ENCODE measurements around the gene CXCR5. TPM values are rescaled to one million over a fixed set of nuclear protein-coding genes. Genes with fewer than 3 reads are reported as not detected.

The CXCR5 gene
- total RNA-seq, 4 donors from 2014 or later, result 0.66 to 7.4 (median 1.1) TPM; not detected in 1

GRCh38 chr11:118851970-118852369 is 31.7 kb upstream of the CXCR5 start:
- no peaks in the 10 kb centered on the region for H3K4me1 ChIP-seq
- H3K9me3 ChIP-seq, result no peaks in the 10 kb centered on the region
- H3K27ac ChIP-seq, result no peak overlapping the region
- peak in 1 of 3 donors; percentile 43 for DNase-seq
- no peak overlapping the region for H3K4me3 ChIP-seq
- H3K36me3 ChIP-seq, result no peaks in the 10 kb centered on the region
- TF ChIP-seq CTCF (IDR thresholded peaks at IDR 0.05) (no peak), POLR2A (IDR thresholded peaks at IDR 0.05) (no peak)
- H3K27me3 ChIP-seq, result no peaks in the 10 kb centered on the region

- Histone ChIP-seq H3K36me3 (no peaks in the 10 kb centered on the region), H3K27me3 (no peaks in the 10 kb centered on the region), H3K9me3 (no peaks in the 10 kb centered on the region), H3K4me3 (no peak overlapping the region), H3K4me1 (no peaks in the 10 kb centered on the region), H3K27ac (no peak overlapping the region)
- TF ChIP-seq CTCF (IDR thresholded peaks at IDR 0.05) (no peak), POLR2A (IDR thresholded peaks at IDR 0.05) (no peak)
- DNase-seq, result no peak
These were observed 30.0 kb upstream of the CXCR5 start for GRCh38 chr11:118853678-118854077.

- Histone ChIP-seq H3K9me3 (no peaks in the 10 kb centered on the region), H3K27me3 (no peaks in the 10 kb centered on the region), H3K36me3 (no peaks in the 10 kb centered on the region), H3K4me3 (no peak overlapping the region), H3K4me1 (no peaks in the 10 kb centered on the region), H3K27ac (no peak overlapping the region)
- no peak for DNase-seq
- no peak for TF ChIP-seq CTCF (IDR thresholded peaks at IDR 0.05)
- no peak for TF ChIP-seq POLR2A (IDR thresholded peaks at IDR 0.05)
These were observed 27.4 kb upstream of the CXCR5 start for GRCh38 chr11:118856314-118856713.

- Histone ChIP-seq H3K27ac (no peak overlapping the region), H3K36me3 (no peaks in the 10 kb centered on the region), H3K9me3 (no peaks in the 10 kb centered on the region), H3K4me3 (no peak overlapping the region), H3K4me1 (no peaks in the 10 kb centered on the region), H3K27me3 (no peaks in the 10 kb centered on the region)
- TF ChIP-seq POLR2A (IDR thresholded peaks at IDR 0.05) (no peak), CTCF (IDR thresholded peaks at IDR 0.05) (no peak)
- no peak for DNase-seq
These were observed 26.3 kb upstream of the CXCR5 start for GRCh38 chr11:118857385-118857784.

GRCh38 chr11:118859973-118860372 is 23.7 kb upstream of the CXCR5 start:
- Histone ChIP-seq H3K27me3 (no peaks in the 10 kb centered on the region), H3K4me3 (no peak overlapping the region), H3K27ac (no peak overlapping the region), H3K4me1 (no peaks in the 10 kb centered on the region), H3K36me3 (no peaks in the 10 kb centered on the region), H3K9me3 (no peaks in the 10 kb centered on the region)
- DNase-seq, result no peak
- TF ChIP-seq CTCF (IDR thresholded peaks at IDR 0.05) (no peak), POLR2A (IDR thresholded peaks at IDR 0.05) (no peak)

- no peaks in the 10 kb centered on the region for H3K9me3 ChIP-seq
- no peaks in the 10 kb centered on the region for H3K36me3 ChIP-seq
- peak overlapping the region in 2 of 4 donors; percentile 88 to 91 for H3K27ac ChIP-seq
- no peak overlapping the region for H3K4me3 ChIP-seq
- TF ChIP-seq CTCF (IDR thresholded peaks at IDR 0.05) (no peak), POLR2A (IDR thresholded peaks at IDR 0.05) (no peak)
- H3K4me1 ChIP-seq, result peaks cover 0 to 16% (median 11%) of the 10 kb centered on the region in 4 donors
- H3K27me3 ChIP-seq, result no peaks in the 10 kb centered on the region
- peak in 1 of 3 donors; percentile 66 for DNase-seq
These were observed 15.0 kb upstream of the CXCR5 start for GRCh38 chr11:118868659-118869058.

Measured in Peyer's patch (tissue), 4 donors.